ENCODE results near the gene TNNT3. TPM values are rescaled to one million over a fixed set of nuclear protein-coding genes. Genes with fewer than 3 reads are reported as not detected.

TNNT3 gene
- total RNA-seq, 4 donors from 2014 or later, result 1.9 to 3.3 TPM; not detected in 2

- H3K4me3 ChIP-seq, result no peak overlapping the region
- in situ Hi-C loops (cut with MboI; ENCODE audit: low pct_ligation_motif_present in 1 of 4, low pct_unique_long_range_greater_than_20kb in 1 of 4, low sequenced_read_pairs in 3 of 4), result no loop called here
- no peak overlapping the region for H3K27ac ChIP-seq
- no CpG with 5 or more reads among the region's 23 CpGs for WGBS, 2 donors (ENCODE audit: low coverage in 1 of 2)
- H3K9me3 ChIP-seq, result no peaks in the 10 kb centered on the region
- no peaks in the 10 kb centered on the region for H3K27me3 ChIP-seq
- no peaks in the 10 kb centered on the region for H3K36me3 ChIP-seq
- DNase-seq, result no peak
- intact Hi-C loops (cut with DNase I; ENCODE audit: low total_unique reads), result no loop called here
- no peaks in the 10 kb centered on the region for H3K4me1 ChIP-seq
- TF ChIP-seq CTCF (IDR thresholded peaks at IDR 0.05), result peak in 2 of 5 experiments; percentile 33 to 39
- no peak for TF ChIP-seq POLR2A (IDR thresholded peaks at IDR 0.05)
These were observed 34.2 kb downstream of the TNNT3 start for GRCh38 chr11:1953489-1954266.

GRCh38 chr11:1958367-1958766 is 38.9 kb downstream of the TNNT3 start:
- Histone ChIP-seq H3K4me3 (no peak overlapping the region), H3K27me3 (no peaks in the 10 kb centered on the region), H3K9me3 (no peaks in the 10 kb centered on the region), H3K4me1 (no peaks in the 10 kb centered on the region), H3K27ac (no peak overlapping the region), H3K36me3 (no peaks in the 10 kb centered on the region)
- no CpG with 5 or more reads among the region's 18 CpGs for WGBS, 2 donors (ENCODE audit: low coverage in 1 of 2)
- intact Hi-C loops (cut with DNase I; ENCODE audit: low total_unique reads) (no loop called here), in situ Hi-C loops (cut with MboI; ENCODE audit: low pct_ligation_motif_present in 1 of 4, low pct_unique_long_range_greater_than_20kb in 1 of 4, low sequenced_read_pairs in 3 of 4) (no loop called here)
- TF ChIP-seq POLR2AphosphoS5 (IDR thresholded peaks at IDR 0.05), result no peak
- TF ChIP-seq POLR2A (IDR thresholded peaks at IDR 0.05), result no peak
- no peak for TF ChIP-seq EP300 (IDR thresholded peaks at IDR 0.05; ENCODE audit: low read depth)
- TF ChIP-seq CTCF (IDR thresholded peaks at IDR 0.05), result no peak
- DNase-seq, result no peak

- Histone ChIP-seq H3K4me1 (no peaks in the 10 kb centered on the region), H3K4me3 (no peak overlapping the region), H3K27ac (no peak overlapping the region), H3K9me3 (no peaks in the 10 kb centered on the region), H3K36me3 (no peaks in the 10 kb centered on the region), H3K27me3 (no peaks in the 10 kb centered on the region)
- in situ Hi-C loops (cut with MboI; ENCODE audit: low pct_ligation_motif_present in 1 of 4, low pct_unique_long_range_greater_than_20kb in 1 of 4, low sequenced_read_pairs in 3 of 4), result no loop called here
- DNase-seq, result no peak
- intact Hi-C loops (cut with DNase I; ENCODE audit: low total_unique reads), result no loop called here
- no CpG with 5 or more reads among the region's 17 CpGs for WGBS, 2 donors (ENCODE audit: low coverage in 1 of 2)
- no peak for TF ChIP-seq CTCF (IDR thresholded peaks at IDR 0.05)
- TF ChIP-seq POLR2AphosphoS5 (IDR thresholded peaks at IDR 0.05), result no peak
- TF ChIP-seq POLR2A (IDR thresholded peaks at IDR 0.05), result no peak
- no peak for TF ChIP-seq EP300 (IDR thresholded peaks at IDR 0.05; ENCODE audit: low read depth)
These were observed 40.3 kb downstream of the TNNT3 start for GRCh38 chr11:1959786-1960185.

GRCh38 chr11:1963864-1964263 is 44.4 kb downstream of the TNNT3 start:
- Histone ChIP-seq H3K4me1 (no peaks in the 10 kb centered on the region), H3K27ac (no peak overlapping the region), H3K36me3 (no peaks in the 10 kb centered on the region), H3K9me3 (no peaks in the 10 kb centered on the region), H3K4me3 (no peak overlapping the region), H3K27me3 (no peaks in the 10 kb centered on the region)
- intact Hi-C loops (cut with DNase I; ENCODE audit: low total_unique reads) (no loop called here), in situ Hi-C loops (cut with MboI; ENCODE audit: low pct_ligation_motif_present in 1 of 4, low pct_unique_long_range_greater_than_20kb in 1 of 4, low sequenced_read_pairs in 3 of 4) (no loop called here)
- TF ChIP-seq CTCF (IDR thresholded peaks at IDR 0.05), result no peak
- no peak for TF ChIP-seq EP300 (IDR thresholded peaks at IDR 0.05; ENCODE audit: low read depth)
- no peak for DNase-seq
- no CpG with 5 or more reads among the region's 20 CpGs for WGBS, 2 donors (ENCODE audit: low coverage in 1 of 2)
